ES-I3 (cell line): ENCODE data around the gene SLC35E1.
"Not testable (repeated sequence)": the region's sequence is repeated elsewhere in the genome, so short reads cannot be mapped to it uniquely, and the experiment has no call there.

Experiments
- H3K36me3 ChIP-seq: 2 replicates; pipeline ENCODE4 v1.6.1; 2013; ENCODE audit warnings: mild to moderate bottlenecking, low read length, control low read depth, moderate library complexity; ENCODE audit not compliant: insufficient read depth
- H3K4me1 ChIP-seq: 2 replicates; pipeline ENCODE4 v1.6.1; 2013; ENCODE audit warnings: mild to moderate bottlenecking, control low read depth, low read length; ENCODE audit not compliant: insufficient read depth
- H3K9ac ChIP-seq: 2 replicates; pipeline ENCODE4 v1.6.1; 2013; ENCODE audit warnings: low read depth, mild to moderate bottlenecking, low read length, moderate library complexity
- H3K9me3 ChIP-seq: 2 replicates; pipeline ENCODE4 v1.6.1; 2013; ENCODE audit warnings: mild to moderate bottlenecking, low read length, moderate library complexity; ENCODE audit not compliant: control insufficient read depth, insufficient read depth

The SLC35E1 gene

DNA sequence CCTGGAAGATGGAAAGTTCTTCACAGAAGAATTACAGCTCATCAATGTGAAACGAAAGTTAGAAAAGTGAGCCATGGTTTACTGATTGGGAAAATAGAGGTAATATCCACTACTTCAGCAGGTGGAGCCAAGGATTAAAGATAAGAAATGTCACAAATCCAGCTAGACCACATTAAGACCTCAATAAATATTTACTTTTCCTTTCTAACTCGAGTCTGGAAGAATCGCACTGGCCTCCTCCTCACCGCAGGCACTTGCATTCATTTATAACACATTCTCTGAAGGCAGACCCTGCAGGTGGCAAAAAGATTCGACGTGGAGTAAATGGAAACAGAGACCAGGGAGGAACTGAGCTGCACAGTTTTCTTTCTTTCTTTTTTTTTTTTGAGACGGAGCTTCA, 7.4 kb downstream of the SLC35E1 start:
- Histone ChIP-seq H3K36me3 (peaks cover 23% of the 10 kb centered on the region), H3K4me1 (peaks cover 4% of the 10 kb centered on the region; the same call in 1 of the 2 replicates), H3K9me3 (no peaks in the 10 kb centered on the region), H3K9ac (no peak overlapping the region)

DNA sequence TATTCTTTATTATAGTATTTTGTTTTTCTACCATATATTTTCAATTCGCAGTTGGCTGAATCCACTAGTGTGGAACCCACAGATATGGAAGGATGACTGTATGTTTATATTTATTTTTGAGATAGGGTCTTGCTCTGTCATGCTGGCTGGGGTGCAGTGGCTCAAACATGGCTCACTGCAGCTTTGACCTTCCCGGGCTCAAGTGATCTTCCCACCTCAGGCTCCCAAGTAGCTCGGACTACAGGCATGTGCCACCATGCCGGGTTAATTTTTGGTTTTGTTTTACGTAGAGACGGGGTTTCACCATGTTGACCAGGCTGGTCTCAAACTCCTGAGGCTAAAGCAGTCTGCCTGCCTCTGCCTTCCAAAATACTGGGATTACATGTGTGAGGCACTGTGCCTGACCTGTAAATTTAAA, 9.6 kb downstream of the SLC35E1 start:
- no peaks in the 10 kb centered on the region for H3K4me1 ChIP-seq
- peaks cover 22% of the 10 kb centered on the region for H3K36me3 ChIP-seq
- H3K9ac ChIP-seq = no peak overlapping the region
- H3K9me3 ChIP-seq = no peaks in the 10 kb centered on the region

DNA sequence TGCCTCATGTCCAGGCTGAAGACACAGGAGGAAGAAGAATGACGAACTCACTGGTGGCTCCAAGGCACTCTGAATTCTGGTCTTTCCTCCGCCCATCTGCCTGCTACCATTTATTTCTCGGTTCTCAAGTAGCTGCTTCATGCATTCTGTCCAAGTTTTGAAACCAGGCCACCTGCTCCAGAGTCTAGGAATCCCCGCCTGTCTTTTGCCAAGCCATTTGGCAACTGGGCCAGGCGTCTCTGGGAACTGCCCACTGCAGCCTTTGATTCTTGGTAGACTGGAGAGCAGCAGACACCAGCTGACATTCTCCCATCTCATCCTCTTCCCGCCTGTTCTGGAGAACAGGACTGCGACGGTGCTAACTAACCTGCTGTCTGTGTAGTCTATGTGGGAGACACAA, 10.8 kb downstream of the SLC35E1 start:
- Histone ChIP-seq H3K9ac (no peak overlapping the region), H3K4me1 (no peaks in the 10 kb centered on the region), H3K36me3 (peaks cover 11% of the 10 kb centered on the region), H3K9me3 (no peaks in the 10 kb centered on the region)

DNA sequence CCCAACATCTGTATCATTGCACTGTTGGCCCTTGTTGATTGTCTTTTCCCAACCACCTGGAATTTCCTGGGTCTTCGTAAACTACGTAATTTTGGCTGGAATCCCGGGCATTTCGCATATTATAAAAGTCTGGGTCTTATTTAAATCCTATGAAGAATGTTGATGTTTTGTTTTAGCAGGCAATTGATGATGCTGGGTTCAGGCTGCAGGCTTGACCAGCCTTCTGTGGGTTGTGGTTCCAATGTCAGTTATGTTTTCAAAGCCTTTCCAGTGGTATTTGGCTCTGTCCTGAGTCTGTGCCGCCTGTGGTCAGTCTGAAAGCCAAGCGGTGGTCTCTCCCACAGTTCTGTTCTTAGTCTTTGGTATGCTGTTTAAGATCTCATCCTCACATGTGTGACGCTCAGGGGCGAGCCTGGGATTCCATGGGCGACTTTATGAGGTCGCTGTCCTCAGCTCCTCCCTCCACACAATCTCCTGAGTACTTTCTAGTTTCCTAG, 12.4 kb downstream of the SLC35E1 start:
- H3K4me1 ChIP-seq = no peaks in the 10 kb centered on the region
- no peaks in the 10 kb centered on the region for H3K9me3 ChIP-seq
- H3K9ac ChIP-seq = no peak overlapping the region
- H3K36me3 ChIP-seq = peaks cover 12% of the 10 kb centered on the region

DNA sequence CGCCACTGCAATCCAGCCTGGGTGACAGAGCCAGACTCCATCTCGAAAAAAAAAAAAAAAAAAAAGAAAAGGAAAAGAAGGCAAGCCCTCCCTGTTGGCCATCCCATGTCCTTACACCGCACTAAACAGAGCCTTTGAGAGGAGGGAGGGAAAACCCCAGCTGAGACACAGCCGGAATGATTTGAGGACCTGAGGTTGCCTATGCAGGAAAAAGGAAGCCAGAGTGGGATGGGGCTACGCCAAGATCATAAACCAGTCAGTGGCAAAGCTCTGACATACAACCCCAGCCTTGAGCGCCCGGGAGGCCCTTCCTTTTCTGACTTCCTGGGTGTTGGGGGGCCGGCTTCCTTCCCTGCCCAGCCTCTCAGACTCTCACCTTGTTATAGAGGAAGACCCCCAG, 17.4 kb downstream of the SLC35E1 start:
- Histone ChIP-seq H3K4me1 (no peaks in the 10 kb centered on the region), H3K9ac (no peak overlapping the region), H3K9me3 (no peaks in the 10 kb centered on the region), H3K36me3 (peaks cover 5% of the 10 kb centered on the region)

GRCh38 chr19:16551902-16552301, 20.3 kb downstream of the SLC35E1 start:
- not testable (repeated sequence) for H3K4me1 ChIP-seq, H3K36me3 ChIP-seq, H3K9ac ChIP-seq, H3K9me3 ChIP-seq

GRCh38 chr19:16548956-16549355, 23.3 kb downstream of the SLC35E1 start:
- Histone ChIP-seq H3K36me3 (no peaks in the 10 kb centered on the region; the same call in 1 of the 2 replicates), H3K9ac (no peak overlapping the region), H3K9me3 (no peaks in the 10 kb centered on the region), H3K4me1 (no peaks in the 10 kb centered on the region)

DNA sequence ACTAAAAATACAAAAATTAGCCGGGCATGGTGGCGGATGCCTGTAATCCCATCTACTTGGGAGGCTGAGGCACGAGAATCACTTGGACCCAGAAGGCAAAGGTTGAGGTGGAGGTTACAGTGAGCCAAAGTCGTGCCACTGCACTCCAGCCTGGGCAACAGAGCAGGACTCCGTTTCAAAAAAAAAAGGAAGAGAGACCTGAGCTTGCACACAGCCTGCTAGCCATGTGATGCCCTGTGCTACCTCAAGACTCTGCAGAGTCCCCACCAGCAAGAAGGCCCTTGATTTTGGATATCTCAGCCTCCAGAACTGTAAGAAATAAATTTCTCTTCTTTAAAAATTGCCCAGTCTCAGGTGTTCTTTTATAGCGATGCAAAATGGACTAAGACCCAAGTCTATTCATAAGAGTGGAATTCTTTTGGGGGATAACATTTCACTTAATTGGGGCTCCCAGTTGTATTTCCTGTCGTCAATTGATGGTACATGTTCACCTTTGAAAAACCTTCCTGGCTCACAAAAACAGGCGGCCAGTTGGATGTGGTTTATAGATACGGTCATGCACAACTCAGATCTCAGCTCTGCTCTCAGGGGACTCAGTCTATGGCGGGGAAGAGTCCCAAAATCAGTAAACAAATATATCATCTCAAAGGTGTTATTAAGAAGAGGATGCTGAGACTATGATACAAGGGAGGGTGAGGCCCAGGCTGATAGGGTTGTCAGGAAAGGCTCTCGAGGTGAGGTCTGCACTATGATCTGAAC, 27.6 kb downstream of the SLC35E1 start:
- Histone ChIP-seq H3K4me1 (0 out of 2 replicates have a peak, but pooled peaks cover 4% of the 10 kb centered on the region), H3K9ac (no peak overlapping the region), H3K9me3 (no peaks in the 10 kb centered on the region), H3K36me3 (peaks cover 6% of the 10 kb centered on the region)

DNA sequence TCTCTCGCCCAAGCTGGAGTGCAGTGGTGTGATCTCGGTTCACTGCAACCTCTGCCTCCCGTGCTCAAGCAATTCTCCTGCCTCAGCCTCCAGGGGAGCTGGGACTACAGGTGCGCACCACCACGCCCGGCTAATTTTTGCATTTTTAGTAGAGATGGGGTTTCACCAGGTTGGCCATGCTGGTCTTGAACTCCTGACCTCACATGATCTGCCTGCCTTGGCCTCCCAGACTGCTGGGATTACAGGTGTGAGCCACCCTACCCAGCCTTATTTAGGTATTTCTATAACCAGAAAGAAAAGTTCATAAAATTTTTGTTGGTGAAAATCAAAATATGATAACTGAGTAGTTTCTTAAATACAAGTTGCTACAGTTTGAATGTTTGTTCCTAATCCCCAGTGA, 28.5 kb downstream of the SLC35E1 start:
- H3K9me3 ChIP-seq, H3K36me3 ChIP-seq, H3K9ac ChIP-seq, H3K4me1 ChIP-seq: not testable (repeated sequence)

- Histone ChIP-seq H3K36me3 (peaks cover 6% of the 10 kb centered on the region), H3K9ac (peak overlapping the region; percentile 100), H3K9me3 (no peaks in the 10 kb centered on the region), H3K4me1 (0 out of 2 replicates have a peak, but pooled peaks cover 4% of the 10 kb centered on the region)
Measured at GRCh38 chr19:16542910-16543472, 29.2 kb downstream of the SLC35E1 start.

DNA sequence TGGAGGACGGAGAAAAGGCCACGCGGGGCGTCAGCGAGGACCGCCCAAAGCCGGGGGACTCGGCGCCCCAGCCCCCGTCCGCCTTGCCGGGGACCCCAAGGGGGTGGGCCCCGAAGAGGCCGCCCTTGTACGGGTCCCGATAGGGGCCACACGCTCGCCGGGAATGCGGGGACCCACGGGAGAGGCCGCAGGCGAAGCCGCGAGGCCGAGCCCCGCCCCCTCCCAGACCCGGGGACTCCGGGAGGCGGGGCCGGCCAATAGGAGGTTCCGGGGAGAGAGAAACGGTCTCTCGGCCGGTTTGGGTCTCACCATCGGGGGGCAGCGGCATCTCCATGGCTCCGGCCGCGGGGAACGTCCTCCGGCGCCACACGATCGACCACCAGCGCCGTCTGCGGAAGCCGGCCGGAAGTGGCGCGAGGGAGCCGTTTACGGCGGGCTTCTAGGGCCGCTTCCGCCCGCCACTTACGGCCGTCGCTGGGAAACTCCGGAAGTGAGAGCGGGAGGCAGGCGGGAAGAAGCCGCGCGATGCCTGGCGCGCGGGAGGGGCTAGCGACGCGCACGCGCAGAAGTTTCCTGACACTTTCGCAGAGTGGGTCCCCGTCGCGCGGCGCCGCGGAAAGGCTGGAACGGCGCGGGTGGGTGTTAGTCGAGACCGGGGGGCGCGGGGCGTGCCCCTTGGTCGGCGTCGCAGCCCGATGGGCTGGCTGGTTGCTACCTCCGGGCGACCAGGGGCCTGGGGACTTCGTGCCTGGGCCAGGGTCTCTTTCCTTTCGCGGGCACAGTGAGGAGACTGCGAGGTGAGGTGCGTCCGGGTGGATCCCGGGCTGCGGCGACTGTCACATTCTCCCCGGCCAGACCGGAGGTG, 29.9 kb downstream of the SLC35E1 start, which contains the start of gene CHERP:
TSS of gene CHERP (minus strand) at position 393 of the 865 bp plus-strand sequence. CDS start at position 334, 59 bp downstream.
- H3K9ac ChIP-seq = peak within 1 kb of the TSS; percentile 100
- H3K4me1 ChIP-seq = 0 out of 2 replicates have a peak, but pooled peaks cover 4% of the 10 kb centered on the region
- peaks cover 12% of the 10 kb centered on the region for H3K36me3 ChIP-seq
- H3K9me3 ChIP-seq = no peaks in the 10 kb centered on the region

DNA sequence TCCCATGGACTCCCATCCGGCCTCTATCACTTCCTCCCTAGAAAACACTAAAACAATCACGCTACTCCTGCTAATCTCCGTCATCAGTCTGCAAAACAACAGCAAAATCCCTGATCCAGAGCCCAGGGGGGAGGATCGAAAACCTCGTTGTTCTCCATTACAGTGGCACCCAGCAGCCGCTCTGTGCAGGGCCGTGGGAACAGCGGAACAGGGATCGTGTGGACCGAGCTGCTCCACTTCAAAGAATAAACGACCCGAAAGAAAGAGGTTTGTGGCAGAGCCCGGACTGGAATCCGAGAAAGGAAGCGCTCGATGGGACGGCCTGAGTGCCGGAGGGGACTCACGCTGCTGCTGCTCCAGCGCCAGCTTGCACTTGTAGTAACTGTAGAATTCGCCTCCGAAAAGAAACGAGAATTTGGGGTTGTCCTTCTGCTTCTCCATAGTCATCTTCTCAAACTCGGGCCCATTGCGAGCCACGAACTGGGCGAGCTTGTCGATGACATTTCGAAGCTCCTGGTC, 30.6 kb downstream of the SLC35E1 start:
- Histone ChIP-seq H3K4me1 (0 out of 2 replicates have a peak, but pooled peaks cover 4% of the 10 kb centered on the region), H3K9ac (peak overlapping the region; percentile 100), H3K9me3 (no peaks in the 10 kb centered on the region), H3K36me3 (peaks cover 12% of the 10 kb centered on the region)

- Histone ChIP-seq H3K9me3 (no peaks in the 10 kb centered on the region), H3K4me1 (0 out of 2 replicates have a peak, but pooled peaks cover 4% of the 10 kb centered on the region), H3K36me3 (peaks cover 12% of the 10 kb centered on the region), H3K9ac (peak overlapping the region; percentile 100; the same call in 1 of the 2 replicates)
Measured at GRCh38 chr19:16540948-16541347, 31.3 kb downstream of the SLC35E1 start.

DNA sequence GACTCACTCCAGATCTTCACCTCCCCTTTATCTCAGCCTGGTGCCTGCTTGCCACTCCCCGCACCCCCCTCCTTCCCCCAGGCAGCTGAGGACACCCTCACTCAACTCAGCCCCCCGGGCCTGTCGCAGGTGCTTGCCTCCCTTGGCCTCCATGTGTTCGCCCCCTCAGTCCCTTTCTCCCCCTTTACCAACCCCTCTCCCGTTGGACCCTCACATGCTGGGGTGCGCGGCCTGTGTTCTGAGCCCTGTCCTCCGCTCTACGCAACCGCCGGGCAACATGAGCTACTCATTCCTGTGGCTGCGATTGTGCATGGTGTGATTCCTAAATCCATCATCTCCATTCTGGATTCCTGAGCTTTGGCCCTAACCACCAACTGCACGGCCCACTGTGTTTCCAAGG, 35.1 kb downstream of the SLC35E1 start:
- Histone ChIP-seq H3K9ac (no peak overlapping the region), H3K4me1 (0 out of 2 replicates have a peak, but pooled peaks cover 4% of the 10 kb centered on the region), H3K36me3 (peaks cover 19% of the 10 kb centered on the region), H3K9me3 (no peaks in the 10 kb centered on the region)
